Upper lobe of right lung (tissue), 1 donor: Measurements from ENCODE around the gene TRIP6. TPM values are rescaled to one million over a fixed set of nuclear protein-coding genes. Genes with fewer than 3 reads are reported as not detected.
A peak's percentile ranks its signal among the peaks of the same experiment; 100 is the strongest.
"Not testable (repeated sequence)": the region's sequence is repeated elsewhere in the genome, so short reads cannot be mapped to it uniquely, and the experiment has no call there.

Source experiments
- ATAC-seq: fragments of 200-7000 bp; cut with Tn5 transposase; one replicate; pipeline ENCODE4 v1.9.1; 2020; ENCODE audit warnings: mild to moderate bottlenecking, moderate library complexity
- DNase-seq: peaks from one replicate; pipeline ENCODE4 v3.0.0-alpha.2; 2020
- H3K27ac ChIP-seq: fragments of 200-600 bp; one replicate; pipeline ENCODE4 v1.8.0; 2022
- H3K27me3 ChIP-seq: fragments of 200-600 bp; one replicate; pipeline ENCODE4 v1.8.0; 2022; ENCODE audit warnings: mild to moderate bottlenecking
- H3K36me3 ChIP-seq: fragments of 200-600 bp; one replicate; pipeline ENCODE4 v1.8.0; 2022
- H3K4me1 ChIP-seq: fragments of 200-600 bp; one replicate; pipeline ENCODE4 v1.8.0; 2022
- H3K4me3 ChIP-seq: fragments of 200-600 bp; one replicate; pipeline ENCODE4 v1.8.0; 2022; ENCODE audit warnings: mild to moderate bottlenecking
- H3K9me3 ChIP-seq: fragments of 200-600 bp; one replicate; pipeline ENCODE4 v1.8.0; 2022
- intact Hi-C: fragments of 100-400 bp; cut with DNase I; formaldehyde crosslinking; loops from one replicate; pipeline ENCODE4 v1.11.0; 2022
- total RNA-seq: library from RNA; stranded (reverse); fragmentation: NEBNext Ultra II Directional; extraction: Animal tissue kit (Norgen Biotek cat#: 25700); gene quantifications from one replicate; pipeline ENCODE4 v1.2.1, GENCODE V29; 2021
- TF ChIP-seq, protein P1 (sequence below): fragments of 200-600 bp; IDR thresholded peaks from one replicate; pipeline ENCODE4 v1.8.0; 2022; ENCODE audit warnings: antibody characterized with exemption
- donor health status: DM: no; HTN: yes; CAD: no; lungs with severe emphysema.

Gene TRIP6
- total RNA-seq, 1 donor from 2014 or later, result 65.3 TPM

DNA sequence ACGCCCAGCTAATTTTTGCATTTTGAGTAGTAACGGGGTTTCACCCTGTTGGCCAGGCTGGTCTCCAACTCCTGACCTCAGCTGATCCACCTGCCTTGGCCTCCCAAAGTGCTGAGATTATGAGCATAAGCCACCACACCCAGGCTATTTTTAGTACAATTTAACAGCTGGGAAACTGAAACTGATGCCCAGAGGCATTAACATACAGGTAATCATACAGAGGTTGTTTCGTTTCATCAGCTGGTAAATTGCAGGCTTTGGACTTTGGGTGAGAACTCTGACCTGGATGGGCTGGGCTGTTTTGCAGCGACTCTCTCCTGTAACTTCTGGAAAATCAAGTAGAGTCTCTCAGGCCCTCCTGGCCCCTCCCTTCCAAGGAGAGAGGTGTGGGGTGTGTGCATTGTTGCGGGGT, 34.7 kb downstream of the TRIP6 start:
- no peak overlapping the region for H3K27ac ChIP-seq
- TF ChIP-seq, protein P1, sequence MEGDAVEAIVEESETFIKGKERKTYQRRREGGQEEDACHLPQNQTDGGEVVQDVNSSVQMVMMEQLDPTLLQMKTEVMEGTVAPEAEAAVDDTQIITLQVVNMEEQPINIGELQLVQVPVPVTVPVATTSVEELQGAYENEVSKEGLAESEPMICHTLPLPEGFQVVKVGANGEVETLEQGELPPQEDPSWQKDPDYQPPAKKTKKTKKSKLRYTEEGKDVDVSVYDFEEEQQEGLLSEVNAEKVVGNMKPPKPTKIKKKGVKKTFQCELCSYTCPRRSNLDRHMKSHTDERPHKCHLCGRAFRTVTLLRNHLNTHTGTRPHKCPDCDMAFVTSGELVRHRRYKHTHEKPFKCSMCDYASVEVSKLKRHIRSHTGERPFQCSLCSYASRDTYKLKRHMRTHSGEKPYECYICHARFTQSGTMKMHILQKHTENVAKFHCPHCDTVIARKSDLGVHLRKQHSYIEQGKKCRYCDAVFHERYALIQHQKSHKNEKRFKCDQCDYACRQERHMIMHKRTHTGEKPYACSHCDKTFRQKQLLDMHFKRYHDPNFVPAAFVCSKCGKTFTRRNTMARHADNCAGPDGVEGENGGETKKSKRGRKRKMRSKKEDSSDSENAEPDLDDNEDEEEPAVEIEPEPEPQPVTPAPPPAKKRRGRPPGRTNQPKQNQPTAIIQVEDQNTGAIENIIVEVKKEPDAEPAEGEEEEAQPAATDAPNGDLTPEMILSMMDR, result no peak
- intact Hi-C loops, result no loop called here
- H3K4me3 ChIP-seq, result no peak overlapping the region
- no peak for DNase-seq
- no peak for ATAC-seq
- peaks cover 3% of the 10 kb centered on the region for H3K9me3 ChIP-seq
- H3K4me1 ChIP-seq, result no peaks in the 10 kb centered on the region
- peaks cover 10% of the 10 kb centered on the region for H3K27me3 ChIP-seq
- H3K36me3 ChIP-seq, result no peaks in the 10 kb centered on the region

DNA sequence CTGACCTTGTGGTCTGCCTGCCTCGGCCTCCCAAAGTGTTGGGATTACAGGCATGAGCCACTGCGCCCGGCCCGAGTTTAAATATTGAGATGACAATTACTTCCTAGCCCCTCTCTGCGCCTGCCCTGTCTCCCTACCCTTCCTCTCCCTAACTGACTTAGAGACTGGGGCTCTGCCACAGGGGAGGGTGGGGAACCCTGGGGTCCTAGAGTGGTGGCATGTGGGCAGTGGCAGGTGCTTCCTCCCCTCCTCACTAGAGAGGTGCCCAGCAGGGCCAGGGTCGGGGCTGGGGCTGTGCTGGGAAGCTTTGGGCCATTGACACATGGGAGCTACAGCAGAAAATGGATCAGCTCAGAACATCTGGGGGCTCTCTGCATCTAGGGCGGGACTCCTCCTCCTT, 35.5 kb downstream of the TRIP6 start:
- H3K4me3 ChIP-seq, result no peak overlapping the region
- ATAC-seq (no peak), DNase-seq (no peak)
- no peak overlapping the region for H3K27ac ChIP-seq
- intact Hi-C loops, result no loop called here
- H3K27me3 ChIP-seq, result peaks cover 6% of the 10 kb centered on the region
- no peaks in the 10 kb centered on the region for H3K36me3 ChIP-seq
- TF ChIP-seq, protein P1, result no peak
- H3K9me3 ChIP-seq, result peaks cover 3% of the 10 kb centered on the region
- no peaks in the 10 kb centered on the region for H3K4me1 ChIP-seq

DNA sequence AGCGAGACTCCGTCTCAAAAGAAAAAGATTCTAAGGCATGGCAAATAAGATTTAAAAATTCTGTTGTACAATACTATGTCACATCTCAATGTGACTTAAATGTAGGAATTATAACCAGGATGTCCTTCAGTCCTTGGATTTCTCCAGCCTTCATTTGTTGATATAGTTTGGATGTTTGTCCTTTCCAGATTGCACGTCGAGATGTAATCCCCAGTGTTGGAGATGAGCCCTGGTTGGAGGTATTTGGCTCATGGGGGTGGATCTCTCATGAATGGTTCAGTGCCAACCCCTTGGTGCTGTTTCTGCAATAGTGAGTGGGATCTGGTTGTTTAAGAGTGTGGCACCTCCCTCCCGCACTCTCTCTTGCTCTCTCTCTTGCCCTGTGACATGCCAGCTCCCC, 41.3 kb downstream of the TRIP6 start:
- DNase-seq, result no peak

DNA sequence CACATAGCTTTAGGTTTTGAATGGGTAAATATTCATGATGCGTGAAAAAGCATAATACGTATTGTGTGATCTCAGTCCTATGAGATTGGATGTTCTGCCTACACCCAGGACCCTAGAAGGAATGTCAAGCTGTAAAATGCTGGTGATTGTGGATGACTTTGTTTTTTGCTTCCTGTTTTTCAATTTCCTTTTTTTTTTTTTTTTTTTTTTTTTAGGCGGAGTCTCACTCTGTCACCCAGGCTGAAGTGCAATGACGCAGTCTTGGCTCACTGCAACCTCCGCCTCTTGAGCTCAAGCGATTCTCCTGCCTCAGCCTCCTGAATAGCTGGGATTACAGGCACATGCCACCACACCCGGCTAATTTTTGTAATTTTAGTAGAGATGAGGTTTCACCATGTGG, 43.3 kb downstream of the TRIP6 start:
- H3K36me3 ChIP-seq, intact Hi-C loops, H3K4me3 ChIP-seq, H3K4me1 ChIP-seq, H3K27ac ChIP-seq, DNase-seq, H3K9me3 ChIP-seq, H3K27me3 ChIP-seq: not testable (repeated sequence)
- peak; percentile 27 for ATAC-seq

More for the DNA sequence above, 41.3 kb downstream of the TRIP6 start:
- Histone ChIP-seq H3K4me1 (no peaks in the 10 kb centered on the region), H3K9me3 (peaks cover 3% of the 10 kb centered on the region), H3K27me3 (no peaks in the 10 kb centered on the region), H3K36me3 (no peaks in the 10 kb centered on the region), H3K4me3 (no peak overlapping the region), H3K27ac (no peak overlapping the region)
- intact Hi-C loops, result no loop called here
- ATAC-seq, result no peak
- TF ChIP-seq, protein P1, result no peak

DNA sequence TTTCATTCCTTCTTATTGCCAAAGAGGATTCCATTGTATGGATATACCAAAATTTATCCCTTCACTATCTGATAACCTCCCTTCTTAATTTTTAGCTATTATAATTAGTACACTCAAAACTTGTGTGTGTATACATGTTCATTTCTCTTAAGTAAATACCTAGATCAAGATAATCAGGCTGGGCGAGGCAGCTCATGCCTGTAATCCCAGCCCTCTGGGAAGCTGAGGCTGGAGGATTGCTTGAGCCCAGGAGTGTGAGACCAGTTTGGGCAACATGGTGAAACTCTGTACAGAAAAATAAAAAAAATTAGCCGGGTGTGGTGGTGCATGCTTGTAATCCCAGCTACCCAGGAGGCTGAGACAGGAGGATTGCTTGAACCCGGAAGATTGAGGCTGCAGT, 44.3 kb downstream of the TRIP6 start:
- Histone ChIP-seq H3K36me3 (no peaks in the 10 kb centered on the region), H3K9me3 (no peaks in the 10 kb centered on the region), H3K27ac (no peak overlapping the region), H3K4me3 (no peak overlapping the region), H3K4me1 (peaks cover 2% of the 10 kb centered on the region), H3K27me3 (no peaks in the 10 kb centered on the region)
- DNase-seq (no peak), ATAC-seq (no peak)
- intact Hi-C loops, result no loop called here
- TF ChIP-seq, protein P1, result no peak

DNA sequence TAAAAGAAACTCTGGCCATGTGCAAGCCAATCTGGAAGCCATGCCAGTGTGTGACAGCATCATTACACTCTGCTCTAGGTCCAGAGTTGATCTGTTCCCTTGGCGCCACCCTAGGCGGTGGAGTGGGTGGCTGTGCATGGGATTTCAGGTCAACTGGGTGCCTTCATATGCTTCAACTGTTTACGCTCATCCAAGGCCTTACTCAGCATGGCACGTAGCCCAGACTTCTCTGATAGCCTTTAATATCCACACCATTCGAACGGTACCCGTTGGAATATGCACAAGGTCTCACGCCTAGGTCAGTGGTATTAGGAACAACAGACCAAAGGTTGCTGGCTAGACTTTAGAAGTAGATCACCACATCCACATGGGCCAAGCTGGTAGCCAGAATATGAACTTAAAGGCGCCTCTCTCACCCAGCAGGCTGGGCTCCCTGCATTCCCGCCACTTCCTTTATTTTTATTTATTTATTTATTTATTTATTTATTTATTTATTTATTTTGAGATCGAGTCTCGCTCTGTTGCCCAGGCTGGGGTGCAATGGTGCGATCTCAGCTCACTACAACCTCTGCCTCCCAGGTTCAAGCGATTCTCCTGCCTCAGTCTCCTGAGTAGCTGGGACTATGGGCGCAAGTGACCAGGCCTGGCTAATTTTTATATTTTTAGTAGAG, 47.2 kb downstream of the TRIP6 start:
- intact Hi-C loops, result no loop called here
- DNase-seq, result no peak
- ATAC-seq, result no peak

More for the DNA sequence above, 47.2 kb downstream of the TRIP6 start:
- no peaks in the 10 kb centered on the region for H3K9me3 ChIP-seq
- TF ChIP-seq, protein P1, result no peak
- H3K4me1 ChIP-seq, result peaks cover 4% of the 10 kb centered on the region
- H3K36me3 ChIP-seq, result no peaks in the 10 kb centered on the region
- no peak overlapping the region for H3K4me3 ChIP-seq
- no peak overlapping the region for H3K27ac ChIP-seq
- H3K27me3 ChIP-seq, result no peaks in the 10 kb centered on the region
